ENCODE measurements around the gene RAMACL.

DNA sequence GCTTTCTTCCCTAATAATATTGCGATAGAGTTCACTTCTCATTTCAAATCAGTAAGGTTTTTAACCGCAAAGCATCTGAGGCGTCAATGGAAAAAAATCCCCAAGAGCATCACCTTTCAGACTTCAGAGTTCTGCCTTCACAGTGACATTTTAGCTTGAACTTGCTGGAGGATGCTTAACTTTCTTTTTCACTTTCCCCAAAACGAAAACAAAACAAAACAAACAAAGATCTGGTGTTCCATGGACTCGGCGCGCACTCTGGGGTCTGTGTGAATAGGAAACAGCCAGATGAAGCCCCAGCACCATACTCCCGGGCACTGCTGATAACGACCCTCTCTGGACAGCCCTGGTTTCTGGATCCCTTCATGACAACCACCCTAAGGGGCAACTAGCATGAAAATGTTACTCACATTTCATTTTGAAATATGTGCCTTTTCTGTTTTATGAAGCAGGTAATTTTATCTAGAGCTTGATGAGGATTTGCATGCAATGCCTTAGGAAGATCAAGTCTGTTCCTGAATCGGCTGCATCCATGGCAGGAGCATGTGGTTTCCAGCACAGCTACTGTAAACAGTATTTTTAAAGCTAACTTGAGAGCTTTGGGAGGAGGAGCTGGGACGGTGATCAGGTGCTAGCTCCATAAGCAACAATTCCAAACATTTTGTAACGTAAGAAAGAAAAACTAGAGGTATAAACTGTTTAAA lies 44.5 kb downstream of the RAMACL start:
- TF ChIP-seq CTCF (conservative IDR thresholded peaks at IDR 0.05; ENCODE audit: low read depth, low read length), result no peak
- TF ChIP-seq EZH2 (IDR thresholded peaks at IDR 0.05; ENCODE audit: borderline replicate concordance, low read depth, low read length, poor library complexity, severe bottlenecking), result no peak

Data from A673 (cell line).